Hematopoietic multipotent progenitor cell treated with erythropoietin and hydrocortisone succinate and interleukin-3 and kit ligand, for 15 days (in vitro differentiated cells): ENCODE measurements around the gene RAB11FIP4.

Experiments used
- DNase-seq: peaks from one replicate; pipeline ENCODE4 v3.0.0-alpha.2; 2015; ENCODE audit warnings: low spot score

Gene RAB11FIP4

DNA sequence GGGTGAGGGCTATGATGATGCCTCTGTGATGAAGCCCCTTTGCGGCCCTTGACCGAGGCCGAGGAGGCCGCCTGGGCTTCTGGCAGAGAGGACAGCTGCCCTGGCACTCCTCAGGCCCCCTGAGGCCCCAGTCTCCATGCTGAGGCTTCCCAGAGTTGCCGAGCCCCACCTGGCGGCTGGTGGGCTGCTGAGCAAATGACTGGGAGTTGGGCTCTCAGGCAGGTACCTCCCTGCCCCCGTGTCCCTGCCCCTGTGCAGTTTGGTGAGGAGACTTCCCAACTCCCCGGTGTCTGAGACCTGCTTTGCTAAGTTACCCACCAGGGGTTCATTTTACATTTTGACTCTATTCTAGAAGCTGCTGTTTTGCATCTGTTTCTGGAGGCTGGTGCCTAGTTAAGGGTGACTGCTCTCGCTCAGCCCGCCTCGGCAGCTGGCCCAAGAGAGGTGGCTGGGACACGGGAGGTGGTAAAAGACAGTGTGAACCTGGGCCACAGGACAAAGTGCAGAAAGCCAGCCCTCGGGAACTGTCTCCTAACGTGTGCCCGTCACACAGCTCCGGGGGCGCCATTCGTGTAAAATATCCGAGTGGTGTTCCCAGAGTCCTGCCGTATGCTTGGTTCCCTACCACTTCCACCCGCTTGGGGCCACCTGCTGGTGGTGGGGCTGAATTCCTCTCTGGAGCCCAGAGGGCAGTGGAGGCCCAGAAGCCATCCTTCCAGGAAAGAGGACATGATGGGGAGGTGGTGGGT is 134.5 kb downstream of the RAB11FIP4 start:
- no peak for DNase-seq

DNA sequence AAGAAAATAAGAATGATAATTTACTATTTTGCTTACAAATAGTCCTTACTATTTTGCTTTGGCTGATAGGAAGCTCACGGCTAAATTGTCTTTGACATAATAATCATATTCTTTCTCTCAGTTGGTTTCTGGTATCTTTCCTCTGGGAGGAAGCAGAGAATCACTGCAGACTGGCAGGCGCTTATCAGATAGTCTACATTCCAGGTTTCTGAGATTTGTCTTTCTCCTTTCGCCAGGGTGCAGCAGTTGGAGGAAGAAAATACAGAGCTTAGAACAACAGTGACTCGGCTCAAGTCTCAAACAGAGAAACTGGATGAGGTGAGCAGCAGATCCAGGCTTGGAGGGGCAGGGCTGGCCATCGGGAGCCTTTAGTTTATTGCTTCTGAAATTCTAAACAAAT is 136.1 kb downstream of the RAB11FIP4 start:
- DNase-seq = no peak

DNA sequence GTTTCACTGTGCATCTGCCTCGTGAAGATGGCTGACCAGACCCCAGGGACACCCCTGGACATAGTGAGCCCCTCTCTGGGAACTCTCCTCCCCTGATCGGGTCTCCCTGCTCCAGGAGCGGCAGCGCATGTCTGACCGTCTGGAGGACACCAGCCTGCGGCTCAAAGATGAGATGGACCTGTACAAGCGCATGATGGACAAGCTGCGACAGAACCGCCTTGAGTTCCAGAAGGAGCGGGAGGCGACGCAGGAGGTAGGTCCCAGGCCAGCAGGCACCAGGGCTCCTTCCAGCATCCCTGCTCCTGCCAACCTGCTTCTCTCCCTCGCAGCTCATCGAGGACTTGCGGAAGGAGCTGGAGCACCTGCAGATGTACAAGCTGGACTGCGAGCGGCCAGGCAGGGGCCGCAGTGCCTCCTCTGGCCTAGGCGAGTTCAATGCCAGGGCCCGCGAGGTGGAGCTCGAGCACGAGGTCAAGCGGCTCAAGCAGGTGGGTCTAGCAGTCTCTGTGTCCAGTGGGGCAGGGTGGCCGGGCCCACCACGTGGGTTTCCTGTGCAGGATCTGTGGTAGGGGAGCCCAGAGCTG is 136.9 kb downstream of the RAB11FIP4 start:
- no peak for DNase-seq

- no peak for DNase-seq
Measured at GRCh38 chr17:31529841-31530251, 138.4 kb downstream of the RAB11FIP4 start.

DNA sequence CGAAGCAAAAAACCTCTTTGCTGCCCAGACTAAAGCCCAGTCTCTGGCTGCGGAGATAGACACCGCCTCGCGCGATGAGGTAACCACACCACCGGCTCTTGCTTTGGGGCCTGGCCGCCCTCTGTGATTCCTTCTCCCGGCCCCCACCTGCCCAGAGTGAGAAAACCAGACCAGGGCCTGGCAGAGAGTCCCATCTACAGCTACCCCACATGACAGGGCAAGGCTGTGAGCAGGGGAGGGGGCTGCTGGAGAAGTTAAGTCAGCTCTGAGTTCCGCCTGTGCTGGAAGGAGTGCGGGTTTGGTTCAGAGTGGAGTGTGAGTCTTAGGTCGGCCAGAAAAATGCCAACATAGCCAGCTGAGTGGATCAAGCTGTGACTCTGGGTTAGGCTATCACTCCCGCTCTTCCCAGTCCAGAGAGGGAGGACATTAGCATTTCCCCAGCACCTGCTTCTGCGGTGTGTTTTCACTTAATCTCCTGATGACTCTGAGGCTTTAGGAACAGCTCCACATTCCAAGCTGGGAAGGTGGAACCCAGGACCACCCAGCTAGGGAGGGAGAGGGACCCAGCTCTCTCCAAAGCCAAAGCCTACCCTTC is 139.0 kb downstream of the RAB11FIP4 start:
- DNase-seq = no peak

- DNase-seq = no peak
Measured at GRCh38 chr17:31531336-31531980, 140.0 kb downstream of the RAB11FIP4 start.

- no peak for DNase-seq
Measured at GRCh38 chr17:31532081-31532480, 140.6 kb downstream of the RAB11FIP4 start.

GRCh38 chr17:31532526-31532925 is 141.1 kb downstream of the RAB11FIP4 start:
- no peak for DNase-seq

GRCh38 chr17:31533546-31534155 is 142.2 kb downstream of the RAB11FIP4 start:
- peak; percentile 23 for DNase-seq

- no peak for DNase-seq
Measured at GRCh38 chr17:31534223-31534888, 142.9 kb downstream of the RAB11FIP4 start.

- DNase-seq = no peak
Measured at GRCh38 chr17:31535581-31535981, 144.1 kb downstream of the RAB11FIP4 start.

- no peak for DNase-seq
Measured at GRCh38 chr17:31536451-31536850, 145.0 kb downstream of the RAB11FIP4 start.

GRCh38 chr17:31537565-31538011 is 146.1 kb downstream of the RAB11FIP4 start:
- no peak for DNase-seq

- DNase-seq = no peak
Measured at GRCh38 chr17:31538080-31538762, 146.7 kb downstream of the RAB11FIP4 start.

GRCh38 chr17:31540602-31541307 is 149.3 kb downstream of the RAB11FIP4 start:
- DNase-seq = no peak

DNA sequence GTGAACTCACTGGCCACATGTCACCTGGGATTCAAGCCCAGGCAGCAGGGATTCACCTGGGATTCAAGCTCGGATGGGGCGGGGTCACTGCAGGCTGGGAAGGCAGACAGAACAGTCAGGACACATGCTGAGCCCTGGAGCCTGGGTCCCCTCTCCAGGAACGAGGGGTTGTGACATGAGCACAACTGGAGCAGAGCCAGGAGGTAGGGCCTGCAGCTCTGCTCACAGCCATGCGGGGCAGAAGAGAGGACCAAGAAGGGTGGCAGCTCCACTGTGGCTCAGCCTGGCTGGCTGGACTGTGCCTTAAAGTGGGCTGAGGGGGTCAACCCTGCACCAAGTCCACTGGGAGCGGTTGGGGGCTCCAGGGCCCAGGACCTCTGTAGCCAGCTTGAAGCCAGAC is 150.1 kb downstream of the RAB11FIP4 start:
- DNase-seq = no peak

DNA sequence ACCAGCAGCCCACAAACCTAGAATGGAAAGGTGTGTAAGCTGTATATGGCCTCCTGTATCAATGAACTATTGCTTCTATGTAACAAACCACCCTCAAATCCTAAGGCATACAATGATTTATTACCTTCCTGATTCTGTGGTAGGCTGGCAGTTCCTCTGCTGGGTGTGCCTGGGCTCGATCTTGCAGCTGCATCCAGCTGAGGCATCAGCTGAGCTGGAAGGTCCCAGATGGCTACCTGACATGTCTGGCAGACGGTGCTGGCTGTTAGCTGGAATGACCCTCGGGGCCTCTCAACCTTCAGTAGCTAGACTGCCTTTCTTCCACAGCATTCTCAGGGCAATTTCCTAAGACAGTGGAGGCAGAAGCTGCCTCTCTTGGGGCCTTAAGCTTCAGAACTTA is 152.7 kb downstream of the RAB11FIP4 start:
- DNase-seq = no peak

GRCh38 chr17:31546650-31547049 is 155.2 kb downstream of the RAB11FIP4 start:
- DNase-seq = no peak

- DNase-seq = peak; percentile 73
Measured at GRCh38 chr17:31548709-31549108, 157.2 kb downstream of the RAB11FIP4 start.

- peak; percentile 27 for DNase-seq
Measured at GRCh38 chr17:31549121-31549524, 157.6 kb downstream of the RAB11FIP4 start.
